Putamen (tissue), 1 donor: ENCODE data around the gene PELI1.

ENCODE experiments used
- DNase-seq: peaks from one replicate; pipeline ENCODE4 v3.0.0-alpha.2; 2016; ENCODE audit warnings: low spot score

PELI1 gene

GRCh38 chr2:64157792-64158191 is 13.6 kb upstream of the PELI1 start:
- DNase-seq: no peak

- DNase-seq: no peak
Measured at GRCh38 chr2:64153811-64154210, 9.6 kb upstream of the PELI1 start.

GRCh38 chr2:64151476-64151875 is 7.3 kb upstream of the PELI1 start:
- DNase-seq: no peak

GRCh38 chr2:64145714-64146113 is 1.5 kb upstream of the PELI1 start:
- no peak for DNase-seq

- DNase-seq: no peak
Measured at GRCh38 chr2:64145119-64145518, 899 bp upstream of the PELI1 start.

GRCh38 chr2:64143169-64144056 is 807 bp downstream of the PELI1 start:
- peak; percentile 62 for DNase-seq

GRCh38 chr2:64142741-64143168 is 1.5 kb downstream of the PELI1 start:
- DNase-seq: no peak

- no peak for DNase-seq
Measured at GRCh38 chr2:64141674-64142405, 2.4 kb downstream of the PELI1 start.

GRCh38 chr2:64140665-64141200 is 3.5 kb downstream of the PELI1 start:
- DNase-seq: no peak

GRCh38 chr2:64139956-64140355 is 4.3 kb downstream of the PELI1 start:
- no peak for DNase-seq

GRCh38 chr2:64137996-64138395 is 6.2 kb downstream of the PELI1 start:
- DNase-seq: no peak

- no peak for DNase-seq
Measured at GRCh38 chr2:64137567-64137966, 6.7 kb downstream of the PELI1 start.

- no peak for DNase-seq
Measured at GRCh38 chr2:64135421-64135820, 8.8 kb downstream of the PELI1 start.

GRCh38 chr2:64134813-64135212 is 9.4 kb downstream of the PELI1 start:
- DNase-seq: no peak

GRCh38 chr2:64133828-64134227 is 10.4 kb downstream of the PELI1 start:
- peak; percentile 75 for DNase-seq

- no peak for DNase-seq
Measured at GRCh38 chr2:64133354-64133753, 10.9 kb downstream of the PELI1 start.

- DNase-seq: no peak
Measured at GRCh38 chr2:64130333-64130732, 13.9 kb downstream of the PELI1 start.

- DNase-seq: peak; percentile 59
Measured at GRCh38 chr2:64128943-64129391, 15.3 kb downstream of the PELI1 start.

- DNase-seq: no peak
Measured at GRCh38 chr2:64128406-64128805, 15.8 kb downstream of the PELI1 start.

GRCh38 chr2:64127119-64127518 is 17.1 kb downstream of the PELI1 start:
- no peak for DNase-seq

GRCh38 chr2:64126601-64127000 is 17.6 kb downstream of the PELI1 start:
- no peak for DNase-seq

GRCh38 chr2:64124571-64124970 is 19.6 kb downstream of the PELI1 start:
- DNase-seq: no peak

- no peak for DNase-seq
Measured at GRCh38 chr2:64124168-64124567, 20.1 kb downstream of the PELI1 start.
